ENCODE results near the gene GLB1L. TPM values are rescaled to one million over a fixed set of nuclear protein-coding genes. Genes with fewer than 3 reads are reported as not detected.

GLB1L gene
- total and polyA plus RNA-seq, 4 donors, result 2.3 to 5.2 (median 2.6) TPM

- TF ChIP-seq, protein P1, sequence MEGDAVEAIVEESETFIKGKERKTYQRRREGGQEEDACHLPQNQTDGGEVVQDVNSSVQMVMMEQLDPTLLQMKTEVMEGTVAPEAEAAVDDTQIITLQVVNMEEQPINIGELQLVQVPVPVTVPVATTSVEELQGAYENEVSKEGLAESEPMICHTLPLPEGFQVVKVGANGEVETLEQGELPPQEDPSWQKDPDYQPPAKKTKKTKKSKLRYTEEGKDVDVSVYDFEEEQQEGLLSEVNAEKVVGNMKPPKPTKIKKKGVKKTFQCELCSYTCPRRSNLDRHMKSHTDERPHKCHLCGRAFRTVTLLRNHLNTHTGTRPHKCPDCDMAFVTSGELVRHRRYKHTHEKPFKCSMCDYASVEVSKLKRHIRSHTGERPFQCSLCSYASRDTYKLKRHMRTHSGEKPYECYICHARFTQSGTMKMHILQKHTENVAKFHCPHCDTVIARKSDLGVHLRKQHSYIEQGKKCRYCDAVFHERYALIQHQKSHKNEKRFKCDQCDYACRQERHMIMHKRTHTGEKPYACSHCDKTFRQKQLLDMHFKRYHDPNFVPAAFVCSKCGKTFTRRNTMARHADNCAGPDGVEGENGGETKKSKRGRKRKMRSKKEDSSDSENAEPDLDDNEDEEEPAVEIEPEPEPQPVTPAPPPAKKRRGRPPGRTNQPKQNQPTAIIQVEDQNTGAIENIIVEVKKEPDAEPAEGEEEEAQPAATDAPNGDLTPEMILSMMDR (IDR thresholded peaks at IDR 0.05; ENCODE audit: low read depth, low read length, missing input control), result no peak
- TF ChIP-seq, protein P2, sequence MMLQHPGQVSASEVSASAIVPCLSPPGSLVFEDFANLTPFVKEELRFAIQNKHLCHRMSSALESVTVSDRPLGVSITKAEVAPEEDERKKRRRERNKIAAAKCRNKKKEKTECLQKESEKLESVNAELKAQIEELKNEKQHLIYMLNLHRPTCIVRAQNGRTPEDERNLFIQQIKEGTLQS (IDR thresholded peaks at IDR 0.05), result no peak
- no peak for TF ChIP-seq NR2F2 (IDR thresholded peaks at IDR 0.05)
- no peak for TF ChIP-seq RAD21 (IDR thresholded peaks at IDR 0.05)
- no peak for TF ChIP-seq FOXA2 (IDR thresholded peaks at IDR 0.05)
Observed at GRCh38 chr2:219284501-219285372, 39.5 kb upstream of the GLB1L start (continued).

GRCh38 chr2:219282943-219283581 lies 37.8 kb upstream of the GLB1L start:
- peaks cover 8 to 45% (median 38%) of the 10 kb centered on the region in 4 donors for H3K36me3 ChIP-seq (ENCODE audit: control insufficient read depth in 4 of 4, insufficient read depth in 3 of 4, low read depth in 1 of 4, low read length in 3 of 4)
- H3K9ac ChIP-seq (ENCODE audit: low read depth in 1 of 2, low read length in 2 of 2), result no peak overlapping the region
- no peak for DNase-seq (ENCODE audit: low spot score)
- H3K4me1 ChIP-seq (ENCODE audit: control insufficient read depth in 4 of 4, insufficient read depth in 4 of 4, low read length in 3 of 4), result peaks cover 3 to 15% (median 9%) of the 10 kb centered on the region in 4 donors
- no peak overlapping the region for H3K27ac ChIP-seq (ENCODE audit: low read depth in 1 of 2, low read length in 2 of 2)
- H3K4me3 ChIP-seq (ENCODE audit: low read depth in 1 of 3, low read length in 3 of 3), result no peak overlapping the region
- H3K27me3 ChIP-seq (ENCODE audit: control insufficient read depth in 4 of 4, insufficient read depth in 4 of 4, low read length in 3 of 4), result no peaks in the 10 kb centered on the region
- no peaks in the 10 kb centered on the region for H3K9me3 ChIP-seq (ENCODE audit: control insufficient read depth in 4 of 4, low read length in 3 of 4)
- WGBS, result 95% methylated on average over 17 of the region's 17 CpGs
- TF ChIP-seq EGR1 (IDR thresholded peaks at IDR 0.05; ENCODE audit: low read depth in 2 of 2) (no peak), HNF4A (conservative IDR thresholded peaks at IDR 0.05) (no peak), GABPA (IDR thresholded peaks at IDR 0.05 in 1 of 2, conservative IDR thresholded peaks at IDR 0.05 in 1 of 2) (no peak), FOXA2 (IDR thresholded peaks at IDR 0.05) (no peak), JUND (IDR thresholded peaks at IDR 0.05) (no peak), RXRA (IDR thresholded peaks at IDR 0.05) (no peak), SP1 (IDR thresholded peaks at IDR 0.05) (no peak), HNF4G (IDR thresholded peaks at IDR 0.05) (no peak), TAF1 (conservative IDR thresholded peaks at IDR 0.05) (no peak), FOXA1 (IDR thresholded peaks at IDR 0.05) (no peak), RAD21 (IDR thresholded peaks at IDR 0.05) (no peak), NR2F2 (IDR thresholded peaks at IDR 0.05) (no peak), YY1 (IDR thresholded peaks at IDR 0.05) (no peak)
- TF ChIP-seq, protein P3, sequence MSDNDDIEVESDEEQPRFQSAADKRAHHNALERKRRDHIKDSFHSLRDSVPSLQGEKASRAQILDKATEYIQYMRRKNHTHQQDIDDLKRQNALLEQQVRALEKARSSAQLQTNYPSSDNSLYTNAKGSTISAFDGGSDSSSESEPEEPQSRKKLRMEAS (IDR thresholded peaks at IDR 0.05), result no peak
- TF ChIP-seq, protein P1 (IDR thresholded peaks at IDR 0.05; ENCODE audit: low read depth, low read length, missing input control), result no peak
- TF ChIP-seq, protein P4, sequence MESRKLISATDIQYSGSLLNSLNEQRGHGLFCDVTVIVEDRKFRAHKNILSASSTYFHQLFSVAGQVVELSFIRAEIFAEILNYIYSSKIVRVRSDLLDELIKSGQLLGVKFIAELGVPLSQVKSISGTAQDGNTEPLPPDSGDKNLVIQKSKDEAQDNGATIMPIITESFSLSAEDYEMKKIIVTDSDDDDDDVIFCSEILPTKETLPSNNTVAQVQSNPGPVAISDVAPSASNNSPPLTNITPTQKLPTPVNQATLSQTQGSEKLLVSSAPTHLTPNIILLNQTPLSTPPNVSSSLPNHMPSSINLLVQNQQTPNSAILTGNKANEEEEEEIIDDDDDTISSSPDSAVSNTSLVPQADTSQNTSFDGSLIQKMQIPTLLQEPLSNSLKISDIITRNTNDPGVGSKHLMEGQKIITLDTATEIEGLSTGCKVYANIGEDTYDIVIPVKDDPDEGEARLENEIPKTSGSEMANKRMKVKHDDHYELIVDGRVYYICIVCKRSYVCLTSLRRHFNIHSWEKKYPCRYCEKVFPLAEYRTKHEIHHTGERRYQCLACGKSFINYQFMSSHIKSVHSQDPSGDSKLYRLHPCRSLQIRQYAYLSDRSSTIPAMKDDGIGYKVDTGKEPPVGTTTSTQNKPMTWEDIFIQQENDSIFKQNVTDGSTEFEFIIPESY (IDR thresholded peaks at IDR 0.05), result no peak
- TF ChIP-seq, protein P5, sequence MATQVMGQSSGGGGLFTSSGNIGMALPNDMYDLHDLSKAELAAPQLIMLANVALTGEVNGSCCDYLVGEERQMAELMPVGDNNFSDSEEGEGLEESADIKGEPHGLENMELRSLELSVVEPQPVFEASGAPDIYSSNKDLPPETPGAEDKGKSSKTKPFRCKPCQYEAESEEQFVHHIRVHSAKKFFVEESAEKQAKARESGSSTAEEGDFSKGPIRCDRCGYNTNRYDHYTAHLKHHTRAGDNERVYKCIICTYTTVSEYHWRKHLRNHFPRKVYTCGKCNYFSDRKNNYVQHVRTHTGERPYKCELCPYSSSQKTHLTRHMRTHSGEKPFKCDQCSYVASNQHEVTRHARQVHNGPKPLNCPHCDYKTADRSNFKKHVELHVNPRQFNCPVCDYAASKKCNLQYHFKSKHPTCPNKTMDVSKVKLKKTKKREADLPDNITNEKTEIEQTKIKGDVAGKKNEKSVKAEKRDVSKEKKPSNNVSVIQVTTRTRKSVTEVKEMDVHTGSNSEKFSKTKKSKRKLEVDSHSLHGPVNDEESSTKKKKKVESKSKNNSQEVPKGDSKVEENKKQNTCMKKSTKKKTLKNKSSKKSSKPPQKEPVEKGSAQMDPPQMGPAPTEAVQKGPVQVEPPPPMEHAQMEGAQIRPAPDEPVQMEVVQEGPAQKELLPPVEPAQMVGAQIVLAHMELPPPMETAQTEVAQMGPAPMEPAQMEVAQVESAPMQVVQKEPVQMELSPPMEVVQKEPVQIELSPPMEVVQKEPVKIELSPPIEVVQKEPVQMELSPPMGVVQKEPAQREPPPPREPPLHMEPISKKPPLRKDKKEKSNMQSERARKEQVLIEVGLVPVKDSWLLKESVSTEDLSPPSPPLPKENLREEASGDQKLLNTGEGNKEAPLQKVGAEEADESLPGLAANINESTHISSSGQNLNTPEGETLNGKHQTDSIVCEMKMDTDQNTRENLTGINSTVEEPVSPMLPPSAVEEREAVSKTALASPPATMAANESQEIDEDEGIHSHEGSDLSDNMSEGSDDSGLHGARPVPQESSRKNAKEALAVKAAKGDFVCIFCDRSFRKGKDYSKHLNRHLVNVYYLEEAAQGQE (IDR thresholded peaks at IDR 0.05), result no peak
- TF ChIP-seq, protein P2 (IDR thresholded peaks at IDR 0.05), result no peak
